Upper lobe of left lung (tissue), 4 donors: ENCODE measurements around the gene DENND2D.

Experiments used
- POLR2AphosphoS5 ChIP-seq, 2 donors: sonication (generic); formaldehyde crosslinking; IDR thresholded peaks; one replicate each; pipeline ENCODE4 v1.5.1; 2017; ENCODE audit warnings: antibody characterized with exemption in 2 of 2
- TF ChIP-seq, protein P1 (sequence below), 6 experiments: fragments of 450-650 bp in 4 of 6; fragments of 200-600 bp in 2 of 6; sonication (generic) in 2 of 6; IDR thresholded peaks; one replicate each; pipeline ENCODE4 v1.5.1; 2016 to 2019; ENCODE audit warnings: antibody characterized with exemption in 6 of 6

DNA sequence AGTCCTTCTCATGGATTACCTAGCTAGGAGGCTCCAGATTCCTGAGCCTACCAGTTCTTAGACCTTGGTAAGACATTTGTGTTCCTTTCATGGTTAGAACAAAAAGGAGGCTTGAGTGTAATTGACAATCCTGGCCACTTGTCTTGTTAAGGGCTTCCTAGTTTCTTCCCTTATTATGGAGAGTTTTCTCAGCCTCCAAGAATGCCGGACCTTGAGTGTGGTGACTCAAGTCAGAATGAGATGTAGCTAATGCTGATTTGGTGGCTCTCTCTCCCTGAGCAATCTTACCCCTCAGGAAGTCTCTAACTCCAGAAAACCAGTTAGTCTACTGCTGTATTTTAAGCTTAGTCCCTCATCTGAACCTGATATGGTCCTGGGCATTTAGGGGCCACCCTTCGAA lies 41.4 kb upstream of the DENND2D start:
- TF ChIP-seq, protein P1, sequence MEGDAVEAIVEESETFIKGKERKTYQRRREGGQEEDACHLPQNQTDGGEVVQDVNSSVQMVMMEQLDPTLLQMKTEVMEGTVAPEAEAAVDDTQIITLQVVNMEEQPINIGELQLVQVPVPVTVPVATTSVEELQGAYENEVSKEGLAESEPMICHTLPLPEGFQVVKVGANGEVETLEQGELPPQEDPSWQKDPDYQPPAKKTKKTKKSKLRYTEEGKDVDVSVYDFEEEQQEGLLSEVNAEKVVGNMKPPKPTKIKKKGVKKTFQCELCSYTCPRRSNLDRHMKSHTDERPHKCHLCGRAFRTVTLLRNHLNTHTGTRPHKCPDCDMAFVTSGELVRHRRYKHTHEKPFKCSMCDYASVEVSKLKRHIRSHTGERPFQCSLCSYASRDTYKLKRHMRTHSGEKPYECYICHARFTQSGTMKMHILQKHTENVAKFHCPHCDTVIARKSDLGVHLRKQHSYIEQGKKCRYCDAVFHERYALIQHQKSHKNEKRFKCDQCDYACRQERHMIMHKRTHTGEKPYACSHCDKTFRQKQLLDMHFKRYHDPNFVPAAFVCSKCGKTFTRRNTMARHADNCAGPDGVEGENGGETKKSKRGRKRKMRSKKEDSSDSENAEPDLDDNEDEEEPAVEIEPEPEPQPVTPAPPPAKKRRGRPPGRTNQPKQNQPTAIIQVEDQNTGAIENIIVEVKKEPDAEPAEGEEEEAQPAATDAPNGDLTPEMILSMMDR (IDR thresholded peaks at IDR 0.05) = no peak
- no peak for TF ChIP-seq POLR2AphosphoS5 (IDR thresholded peaks at IDR 0.05)
